Hematopoietic multipotent progenitor cell treated with erythropoietin and hydrocortisone succinate and interleukin-3 and kit ligand, for 17 days (in vitro differentiated cells): ENCODE data around the gene SSR3.

ENCODE experiments used
- DNase-seq: peaks from one replicate; pipeline ENCODE4 v3.0.0-alpha.2; 2015; ENCODE audit warnings: low spot score

SSR3 gene

DNA sequence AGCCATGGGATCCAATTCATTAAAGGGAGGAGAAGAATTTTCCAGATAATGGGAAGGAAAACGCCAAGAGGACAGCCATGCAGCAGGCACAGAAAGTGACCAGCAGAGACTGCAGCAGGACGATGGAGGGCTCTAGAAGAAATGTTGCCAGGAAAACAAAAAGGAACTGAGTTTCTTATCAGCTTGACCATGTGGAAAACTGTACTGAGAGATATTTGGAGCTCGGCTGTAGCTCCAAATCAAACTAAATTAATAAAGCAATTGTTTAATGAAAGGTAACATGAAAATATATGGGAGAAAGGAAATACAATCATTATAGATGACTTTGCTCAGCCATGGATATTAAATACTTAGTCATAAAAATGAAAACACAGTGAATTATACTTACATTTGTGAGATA, 63.7 kb downstream of the SSR3 start:
- no peak for DNase-seq
